ENCODE results near the gene KLF12.

Gene KLF12

DNA sequence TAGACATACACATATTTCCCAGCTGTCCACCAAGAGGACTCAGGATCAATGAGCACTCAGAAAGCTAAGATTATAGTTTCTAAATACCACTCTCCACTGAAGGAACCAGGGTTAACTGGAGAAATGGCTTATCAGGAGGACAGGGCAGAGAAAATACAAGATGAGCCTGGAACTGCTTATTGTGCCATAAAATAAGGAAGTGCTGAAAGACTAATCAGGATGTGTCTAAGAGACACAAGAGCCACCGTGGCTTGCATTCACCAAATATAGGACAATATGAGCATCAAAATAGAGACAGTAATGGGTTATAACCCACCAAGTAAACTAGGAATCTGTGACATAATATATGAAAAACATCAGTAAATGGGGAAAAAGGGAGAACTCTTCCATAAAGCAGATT lies 32.8 kb downstream of the KLF12 start:
- DNase-seq: no peak

DNA sequence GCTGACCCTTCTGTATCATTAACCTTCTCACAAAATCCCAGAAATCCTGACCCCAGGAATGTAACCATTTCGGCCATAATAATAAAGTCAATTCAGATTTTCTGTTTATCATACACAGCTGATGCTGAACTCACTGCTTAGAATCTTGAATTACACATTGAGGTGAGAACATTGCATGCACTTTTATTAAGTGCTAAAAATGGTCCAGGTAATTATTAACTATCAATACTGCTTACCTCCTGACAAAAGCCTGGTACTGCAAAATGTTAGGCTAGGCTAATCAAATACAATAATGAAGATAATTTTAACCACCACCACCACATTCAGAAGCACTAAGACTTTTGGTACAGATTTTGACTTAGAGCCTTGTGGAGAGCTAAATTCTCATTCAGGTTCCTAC lies 36.1 kb downstream of the KLF12 start:
- peak; percentile 12 for DNase-seq

- no peak for DNase-seq
Measured at GRCh38 chr13:74097116-74097515, 37.1 kb downstream of the KLF12 start.

DNA sequence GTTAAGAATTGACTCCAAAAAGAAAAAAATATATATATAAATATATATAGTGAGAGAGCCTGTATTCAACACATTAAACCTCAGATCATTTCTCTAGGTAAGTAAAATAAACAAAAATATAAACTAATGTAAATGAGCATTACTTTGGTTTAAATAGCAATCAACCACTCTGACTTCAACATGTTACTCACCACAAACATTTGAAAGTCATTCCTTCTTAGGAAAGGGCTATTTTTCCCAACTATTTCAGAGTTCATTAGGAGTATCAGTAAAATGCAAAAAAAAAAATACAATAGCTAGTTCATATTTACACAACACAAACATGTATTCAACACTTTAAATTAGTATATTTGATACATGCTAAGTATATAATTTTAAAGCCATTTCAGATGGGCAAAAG lies 40.5 kb downstream of the KLF12 start:
- no peak for DNase-seq

- DNase-seq: no peak
Measured at GRCh38 chr13:74092711-74093110, 41.5 kb downstream of the KLF12 start.

- no peak for DNase-seq
Measured at GRCh38 chr13:74090869-74091605, 43.2 kb downstream of the KLF12 start.

- DNase-seq: no peak
Measured at GRCh38 chr13:74090397-74090796, 43.8 kb downstream of the KLF12 start.

GRCh38 chr13:74087357-74087756 lies 46.8 kb downstream of the KLF12 start:
- DNase-seq: no peak
